GM18520 (cell line): ENCODE results near the gene ARHGAP15.

Experiments used
- ATAC-seq: cut with Tn5 transposase; IDR thresholded peaks from one replicate; pipeline ENCODE4 v1.9.1; 2021; ENCODE audit not compliant: unreplicated experiment

The ARHGAP15 gene

GRCh38 chr2:143608758-143609157 is 479.5 kb downstream of the ARHGAP15 start:
- no peak for ATAC-seq

GRCh38 chr2:143611336-143611735 is 482.1 kb downstream of the ARHGAP15 start:
- no peak for ATAC-seq

- no peak for ATAC-seq
Observed at GRCh38 chr2:143615562-143615961, 486.3 kb downstream of the ARHGAP15 start.

GRCh38 chr2:143616452-143616851 is 487.2 kb downstream of the ARHGAP15 start:
- ATAC-seq = no peak

- no peak for ATAC-seq
Observed at GRCh38 chr2:143617803-143618415, 488.7 kb downstream of the ARHGAP15 start.

GRCh38 chr2:143622106-143622505 is 492.9 kb downstream of the ARHGAP15 start:
- no peak for ATAC-seq

- no peak for ATAC-seq
Observed at GRCh38 chr2:143623231-143623908, 494.2 kb downstream of the ARHGAP15 start.

GRCh38 chr2:143623909-143624260 is 494.7 kb downstream of the ARHGAP15 start:
- no peak for ATAC-seq

- no peak for ATAC-seq
Observed at GRCh38 chr2:143629340-143629739, 500.1 kb downstream of the ARHGAP15 start.

- ATAC-seq = no peak
Observed at GRCh38 chr2:143632751-143633374, 503.6 kb downstream of the ARHGAP15 start.

- ATAC-seq = no peak
Observed at GRCh38 chr2:143633419-143633818, 504.2 kb downstream of the ARHGAP15 start.

GRCh38 chr2:143635302-143635701 is 506.1 kb downstream of the ARHGAP15 start:
- no peak for ATAC-seq

- no peak for ATAC-seq
Observed at GRCh38 chr2:143635936-143636335, 506.7 kb downstream of the ARHGAP15 start.

GRCh38 chr2:143640826-143641225 is 511.6 kb downstream of the ARHGAP15 start:
- no peak for ATAC-seq

- no peak for ATAC-seq
Observed at GRCh38 chr2:143645921-143646645, 516.9 kb downstream of the ARHGAP15 start.

- no peak for ATAC-seq
Observed at GRCh38 chr2:143649226-143649740, 520.1 kb downstream of the ARHGAP15 start.

- ATAC-seq = no peak
Observed at GRCh38 chr2:143652692-143653091, 523.5 kb downstream of the ARHGAP15 start.

- no peak for ATAC-seq
Observed at GRCh38 chr2:143668234-143668633, 539.0 kb downstream of the ARHGAP15 start.

- no peak for ATAC-seq
Observed at GRCh38 chr2:143674051-143674450, 544.8 kb downstream of the ARHGAP15 start.

- no peak for ATAC-seq
Observed at GRCh38 chr2:143675021-143675420, 545.8 kb downstream of the ARHGAP15 start.

- ATAC-seq = no peak
Observed at GRCh38 chr2:143679617-143680016, 550.4 kb downstream of the ARHGAP15 start.
